Measurements from ENCODE around the gene REXO4.
A peak's percentile ranks its signal among the peaks of the same experiment; 100 is the strongest.

Gene REXO4

DNA sequence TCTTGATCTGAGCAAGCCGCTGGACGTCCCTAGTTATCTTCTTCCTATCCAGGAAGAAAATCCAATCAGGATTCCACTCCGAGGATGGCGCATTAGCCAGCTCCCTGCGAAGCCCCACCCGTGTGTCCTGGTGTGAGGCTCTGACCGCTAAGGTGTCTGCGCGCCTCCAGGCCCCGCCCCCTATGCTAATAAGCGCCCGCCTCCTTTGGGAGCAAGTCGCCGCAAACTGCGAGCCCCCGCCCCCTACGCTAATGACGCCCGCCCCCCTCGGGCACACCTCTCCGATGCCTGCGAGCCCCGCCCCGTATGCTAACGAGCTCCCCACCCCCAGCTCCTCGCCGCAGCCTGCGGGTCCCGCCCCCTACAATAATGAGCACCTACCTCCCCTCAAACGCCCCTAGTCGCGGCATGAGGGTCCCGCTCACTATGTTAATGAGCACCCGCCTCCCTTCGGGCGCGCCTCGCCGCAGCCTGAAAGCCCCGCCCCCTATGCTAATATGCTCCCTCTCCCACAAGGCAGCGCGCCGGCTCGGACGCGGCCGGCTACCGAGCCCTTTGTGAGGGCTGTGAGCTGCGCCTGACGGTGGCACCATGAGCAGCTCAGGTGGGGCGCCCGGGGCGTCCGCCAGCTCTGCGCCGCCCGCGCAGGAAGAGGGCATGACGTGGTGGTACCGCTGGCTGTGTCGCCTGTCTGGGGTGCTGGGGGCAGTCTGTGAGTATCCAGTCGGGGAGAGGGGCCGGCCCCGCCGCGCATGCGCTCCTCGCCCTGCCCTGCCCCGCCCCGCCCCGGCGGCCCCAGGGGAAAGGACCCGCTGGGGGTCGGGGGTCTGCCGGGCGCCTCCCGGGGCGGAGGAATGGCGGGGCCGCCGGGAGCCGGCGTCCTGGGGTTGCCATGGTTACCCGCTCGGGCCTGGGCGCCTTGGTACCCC lies 41.9 kb upstream of the REXO4 start, which contains the start of gene CACFD1 (continued):
- TF ChIP-seq ZNF510 (tag by site-specific recombination; IDR thresholded peaks at IDR 0.05; ENCODE audit: insufficient replicate concordance) = no peak
- TF ChIP-seq ZSCAN4 (tag by site-specific recombination; IDR thresholded peaks at IDR 0.05) = no peak
- TF ChIP-seq ZNF302 (tag by site-specific recombination; IDR thresholded peaks at IDR 0.05; ENCODE audit: low read depth) = no peak
- peak; percentile 53 for TF ChIP-seq ZNF398 (tag by site-specific recombination; IDR thresholded peaks at IDR 0.05)
- no peak for TF ChIP-seq ZNF501 (tag by site-specific recombination; IDR thresholded peaks at IDR 0.05)
- no peak for TF ChIP-seq MEIS1 (CRISPR knock-in tag; IDR thresholded peaks at IDR 0.05; ENCODE audit: borderline replicate concordance)
- TF ChIP-seq, protein P1, sequence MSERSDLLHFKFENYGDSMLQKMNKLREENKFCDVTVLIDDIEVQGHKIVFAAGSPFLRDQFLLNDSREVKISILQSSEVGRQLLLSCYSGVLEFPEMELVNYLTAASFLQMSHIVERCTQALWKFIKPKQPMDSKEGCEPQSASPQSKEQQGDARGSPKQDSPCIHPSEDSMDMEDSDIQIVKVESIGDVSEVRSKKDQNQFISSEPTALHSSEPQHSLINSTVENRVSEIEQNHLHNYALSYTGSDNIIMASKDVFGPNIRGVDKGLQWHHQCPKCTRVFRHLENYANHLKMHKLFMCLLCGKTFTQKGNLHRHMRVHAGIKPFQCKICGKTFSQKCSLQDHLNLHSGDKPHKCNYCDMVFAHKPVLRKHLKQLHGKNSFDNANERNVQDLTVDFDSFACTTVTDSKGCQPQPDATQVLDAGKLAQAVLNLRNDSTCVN (tag by site-specific recombination; optimal IDR thresholded peaks at IDR 0.05) = peak; percentile 59
- TF ChIP-seq ZNF223 (tag by site-specific recombination; IDR thresholded peaks at IDR 0.05) = no peak
- TF ChIP-seq ZNF548 (tag by site-specific recombination; IDR thresholded peaks at IDR 0.05) = no peak
- TF ChIP-seq ZNF791 (tag by site-specific recombination; IDR thresholded peaks at IDR 0.05) = no peak
- TF ChIP-seq, protein P2, sequence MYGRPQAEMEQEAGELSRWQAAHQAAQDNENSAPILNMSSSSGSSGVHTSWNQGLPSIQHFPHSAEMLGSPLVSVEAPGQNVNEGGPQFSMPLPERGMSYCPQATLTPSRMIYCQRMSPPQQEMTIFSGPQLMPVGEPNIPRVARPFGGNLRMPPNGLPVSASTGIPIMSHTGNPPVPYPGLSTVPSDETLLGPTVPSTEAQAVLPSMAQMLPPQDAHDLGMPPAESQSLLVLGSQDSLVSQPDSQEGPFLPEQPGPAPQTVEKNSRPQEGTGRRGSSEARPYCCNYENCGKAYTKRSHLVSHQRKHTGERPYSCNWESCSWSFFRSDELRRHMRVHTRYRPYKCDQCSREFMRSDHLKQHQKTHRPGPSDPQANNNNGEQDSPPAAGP (tag by site-specific recombination; IDR thresholded peaks at IDR 0.05) = peak; percentile 54; the same call in 1 of the 2 replicates
- TF ChIP-seq, protein P3, sequence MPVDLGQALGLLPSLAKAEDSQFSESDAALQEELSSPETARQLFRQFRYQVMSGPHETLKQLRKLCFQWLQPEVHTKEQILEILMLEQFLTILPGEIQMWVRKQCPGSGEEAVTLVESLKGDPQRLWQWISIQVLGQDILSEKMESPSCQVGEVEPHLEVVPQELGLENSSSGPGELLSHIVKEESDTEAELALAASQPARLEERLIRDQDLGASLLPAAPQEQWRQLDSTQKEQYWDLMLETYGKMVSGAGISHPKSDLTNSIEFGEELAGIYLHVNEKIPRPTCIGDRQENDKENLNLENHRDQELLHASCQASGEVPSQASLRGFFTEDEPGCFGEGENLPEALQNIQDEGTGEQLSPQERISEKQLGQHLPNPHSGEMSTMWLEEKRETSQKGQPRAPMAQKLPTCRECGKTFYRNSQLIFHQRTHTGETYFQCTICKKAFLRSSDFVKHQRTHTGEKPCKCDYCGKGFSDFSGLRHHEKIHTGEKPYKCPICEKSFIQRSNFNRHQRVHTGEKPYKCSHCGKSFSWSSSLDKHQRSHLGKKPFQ (tag by site-specific recombination; IDR thresholded peaks at IDR 0.05) = no peak
- no peak for TF ChIP-seq ZNF391 (tag by site-specific recombination; IDR thresholded peaks at IDR 0.05; ENCODE audit: borderline replicate concordance, low read depth)
- TF ChIP-seq ZNF157 (tag by site-specific recombination; IDR thresholded peaks at IDR 0.05) = no peak
- no peak for TF ChIP-seq ZFP41 (tag by site-specific recombination; IDR thresholded peaks at IDR 0.05; ENCODE audit: borderline replicate concordance)
- TF ChIP-seq ZNF626 (tag by site-specific recombination; IDR thresholded peaks at IDR 0.05) = no peak
- no peak for TF ChIP-seq ZNF837 (tag by site-specific recombination; IDR thresholded peaks at IDR 0.05)
- no peak for TF ChIP-seq ZNF19 (tag by site-specific recombination; IDR thresholded peaks at IDR 0.05; ENCODE audit: low read depth)
- TF ChIP-seq ZNF416 (tag by site-specific recombination; IDR thresholded peaks at IDR 0.05) = no peak
- 0 out of 2 replicates have a peak, but pooled peaks have one; percentile 16 for TF ChIP-seq ZNF692 (tag by site-specific recombination; IDR thresholded peaks at IDR 0.05)
- no peak for TF ChIP-seq ZNF610 (tag by site-specific recombination; IDR thresholded peaks at IDR 0.05; ENCODE audit: borderline replicate concordance)
- no peak for TF ChIP-seq ZNF623 (tag by site-specific recombination; IDR thresholded peaks at IDR 0.05)
- no peak for TF ChIP-seq HOXC10 (CRISPR knock-in tag; IDR thresholded peaks at IDR 0.05)
- no peak for TF ChIP-seq ZSCAN23 (tag by site-specific recombination; IDR thresholded peaks at IDR 0.05)
- TF ChIP-seq, protein P4, sequence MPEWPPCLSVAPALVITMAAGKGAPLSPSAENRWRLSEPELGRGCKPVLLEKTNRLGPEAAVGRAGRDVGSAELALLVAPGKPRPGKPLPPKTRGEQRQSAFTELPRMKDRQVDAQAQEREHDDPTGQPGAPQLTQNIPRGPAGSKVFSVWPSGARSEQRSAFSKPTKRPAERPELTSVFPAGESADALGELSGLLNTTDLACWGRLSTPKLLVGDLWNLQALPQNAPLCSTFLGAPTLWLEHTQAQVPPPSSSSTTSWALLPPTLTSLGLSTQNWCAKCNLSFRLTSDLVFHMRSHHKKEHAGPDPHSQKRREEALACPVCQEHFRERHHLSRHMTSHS (tag by site-specific recombination; IDR thresholded peaks at IDR 0.05) = no peak
- TF ChIP-seq ZNF521 (tag by site-specific recombination; IDR thresholded peaks at IDR 0.05) = no peak
- TF ChIP-seq, protein P5, sequence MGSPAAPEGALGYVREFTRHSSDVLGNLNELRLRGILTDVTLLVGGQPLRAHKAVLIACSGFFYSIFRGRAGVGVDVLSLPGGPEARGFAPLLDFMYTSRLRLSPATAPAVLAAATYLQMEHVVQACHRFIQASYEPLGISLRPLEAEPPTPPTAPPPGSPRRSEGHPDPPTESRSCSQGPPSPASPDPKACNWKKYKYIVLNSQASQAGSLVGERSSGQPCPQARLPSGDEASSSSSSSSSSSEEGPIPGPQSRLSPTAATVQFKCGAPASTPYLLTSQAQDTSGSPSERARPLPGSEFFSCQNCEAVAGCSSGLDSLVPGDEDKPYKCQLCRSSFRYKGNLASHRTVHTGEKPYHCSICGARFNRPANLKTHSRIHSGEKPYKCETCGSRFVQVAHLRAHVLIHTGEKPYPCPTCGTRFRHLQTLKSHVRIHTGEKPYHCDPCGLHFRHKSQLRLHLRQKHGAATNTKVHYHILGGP (tag by site-specific recombination; IDR thresholded peaks at IDR 0.05) = no peak

Data from HEK293 (cell line).